Effector memory CD8-positive, alpha-beta T cell (primary cell): ENCODE measurements around the gene TOMM6.
A peak's percentile ranks its signal among the peaks of the same experiment; 100 is the strongest.

ENCODE experiments used
- ATAC-seq: fragments of 150-1000 bp; cut with Tn5 transposase; replicated peaks from 2 replicates; pipeline ENCODE4 v1.10.0; 2021; ENCODE audit warnings: mild to moderate bottlenecking, moderate library complexity
- DNase-seq, 3 experiments: peaks; one replicate each; pipeline ENCODE4 v3.0.0; 2021
- H3K27ac Mint-ChIP-seq, 2 donors: one replicate each; pipeline ENCODE4 v1.8.0; 2022; ENCODE audit warnings: mild to moderate bottlenecking in 2 of 2, mixed read lengths in 2 of 2, moderate library complexity in 2 of 2
- H3K27me3 Mint-ChIP-seq, 2 donors: one replicate each; pipeline ENCODE4 v1.8.0; 2022; ENCODE audit warnings: mixed read lengths in 2 of 2
- H3K36me3 Mint-ChIP-seq: one replicate; pipeline ENCODE4 v1.8.0; 2022; ENCODE audit warnings: mild to moderate bottlenecking, moderate library complexity, mixed read lengths; ENCODE audit not compliant: insufficient read depth
- H3K4me1 Mint-ChIP-seq, 2 donors: one replicate each; pipeline ENCODE4 v1.8.0; 2022; ENCODE audit warnings: low read depth in 2 of 2, mixed read lengths in 2 of 2
- H3K4me3 Mint-ChIP-seq, 2 donors: one replicate each; pipeline ENCODE4 v1.8.0; 2022; ENCODE audit warnings: mild to moderate bottlenecking in 2 of 2, mixed read lengths in 2 of 2, moderate library complexity in 2 of 2
- H3K9me3 Mint-ChIP-seq, 2 donors: one replicate each; pipeline ENCODE4 v1.8.0; 2022; ENCODE audit warnings: mixed read lengths in 2 of 2

The TOMM6 gene

GRCh38 chr6:41785254-41785653 lies 2.2 kb upstream of the TOMM6 start:
- no peak for ATAC-seq
- no peak for DNase-seq
- Mint-ChIP-seq H3K4me3 (peak overlapping the region; percentile 25 to 95), H3K36me3 (peaks cover 33% of the 10 kb centered on the region), H3K27me3 (peaks cover 0 to 8% of the 10 kb centered on the region in 2 donors), H3K4me1 (peaks cover 8 to 11% of the 10 kb centered on the region in 2 donors), H3K9me3 (no peaks in the 10 kb centered on the region), H3K27ac (no peak overlapping the region)

GRCh38 chr6:41785689-41786450 lies 1.6 kb upstream of the TOMM6 start:
- Mint-ChIP-seq H3K4me1 (peaks cover 8 to 12% of the 10 kb centered on the region in 2 donors), H3K4me3 (peak overlapping the region; percentile 94 to 95), H3K9me3 (no peaks in the 10 kb centered on the region), H3K27ac (no peak overlapping the region), H3K36me3 (peaks cover 39% of the 10 kb centered on the region), H3K27me3 (peaks cover 0 to 6% of the 10 kb centered on the region in 2 donors)
- no peak for DNase-seq
- no peak for ATAC-seq

- H3K27ac Mint-ChIP-seq, result peak overlapping the region; percentile 95 to 97
- no peaks in the 10 kb centered on the region for H3K27me3 Mint-ChIP-seq
- peak; percentile 86 to 89 (median 88) for DNase-seq
- H3K4me1 Mint-ChIP-seq, result peaks cover 3 to 7% of the 10 kb centered on the region in 2 donors
- no peaks in the 10 kb centered on the region for H3K9me3 Mint-ChIP-seq
- H3K36me3 Mint-ChIP-seq, result peaks cover 44% of the 10 kb centered on the region
- ATAC-seq, result peak; percentile 72
- H3K4me3 Mint-ChIP-seq, result peak overlapping the region; percentile 94 to 95
Observed at GRCh38 chr6:41786451-41787218, 859 bp upstream of the TOMM6 start.

GRCh38 chr6:41789390-41789724 lies 1.9 kb downstream of the TOMM6 start:
- DNase-seq (no peak), ATAC-seq (no peak)
- Mint-ChIP-seq H3K27me3 (no peaks in the 10 kb centered on the region), H3K27ac (peak overlapping the region in 1 of 2 donors; percentile 97), H3K4me3 (peak overlapping the region; percentile 94 to 95), H3K36me3 (peaks cover 53% of the 10 kb centered on the region), H3K4me1 (peaks cover 3 to 7% of the 10 kb centered on the region in 2 donors), H3K9me3 (no peaks in the 10 kb centered on the region)

- peaks cover 53% of the 10 kb centered on the region for H3K36me3 Mint-ChIP-seq
- peak overlapping the region; percentile 64 to 97 for H3K27ac Mint-ChIP-seq
- ATAC-seq (no peak), DNase-seq (no peak)
- H3K4me3 Mint-ChIP-seq, result no peak overlapping the region
- peaks cover 3 to 7% of the 10 kb centered on the region in 2 donors for H3K4me1 Mint-ChIP-seq
- no peaks in the 10 kb centered on the region for H3K27me3 Mint-ChIP-seq
- H3K9me3 Mint-ChIP-seq, result no peaks in the 10 kb centered on the region
Observed at GRCh38 chr6:41790045-41790444, 2.6 kb downstream of the TOMM6 start.

GRCh38 chr6:41791305-41791704 lies 3.8 kb downstream of the TOMM6 start:
- Mint-ChIP-seq H3K4me1 (peaks cover 3 to 7% of the 10 kb centered on the region in 2 donors), H3K4me3 (no peak overlapping the region), H3K9me3 (no peaks in the 10 kb centered on the region), H3K27ac (no peak overlapping the region), H3K27me3 (no peaks in the 10 kb centered on the region), H3K36me3 (peaks cover 53% of the 10 kb centered on the region)
- ATAC-seq, result no peak
- DNase-seq, result no peak

GRCh38 chr6:41791984-41792383 lies 4.5 kb downstream of the TOMM6 start:
- H3K4me1 Mint-ChIP-seq, result peaks cover 3 to 7% of the 10 kb centered on the region in 2 donors
- H3K9me3 Mint-ChIP-seq, result no peaks in the 10 kb centered on the region
- H3K4me3 Mint-ChIP-seq, result no peak overlapping the region
- peaks cover 51% of the 10 kb centered on the region for H3K36me3 Mint-ChIP-seq
- ATAC-seq (no peak), DNase-seq (no peak)
- H3K27ac Mint-ChIP-seq, result no peak overlapping the region
- H3K27me3 Mint-ChIP-seq, result no peaks in the 10 kb centered on the region

- H3K27ac Mint-ChIP-seq, result no peak overlapping the region
- no peaks in the 10 kb centered on the region for H3K4me1 Mint-ChIP-seq
- peaks cover 11% of the 10 kb centered on the region for H3K36me3 Mint-ChIP-seq
- DNase-seq (no peak), ATAC-seq (no peak)
- no peaks in the 10 kb centered on the region for H3K27me3 Mint-ChIP-seq
- H3K4me3 Mint-ChIP-seq, result no peak overlapping the region
- H3K9me3 Mint-ChIP-seq, result no peaks in the 10 kb centered on the region
Observed at GRCh38 chr6:41796474-41796873, 9.0 kb downstream of the TOMM6 start.

- Mint-ChIP-seq H3K9me3 (no peaks in the 10 kb centered on the region), H3K27me3 (no peaks in the 10 kb centered on the region), H3K27ac (no peak overlapping the region), H3K36me3 (no peaks in the 10 kb centered on the region), H3K4me1 (no peaks in the 10 kb centered on the region), H3K4me3 (no peak overlapping the region)
- ATAC-seq (no peak), DNase-seq (no peak)
Observed at GRCh38 chr6:41798901-41799558, 11.5 kb downstream of the TOMM6 start.

- no peaks in the 10 kb centered on the region for H3K4me1 Mint-ChIP-seq
- H3K27ac Mint-ChIP-seq, result no peak overlapping the region
- H3K36me3 Mint-ChIP-seq, result no peaks in the 10 kb centered on the region
Observed at GRCh38 chr6:41799559-41799911, 12.0 kb downstream of the TOMM6 start.

GRCh38 chr6:41801380-41801779 lies 13.9 kb downstream of the TOMM6 start:
- Mint-ChIP-seq H3K36me3 (no peaks in the 10 kb centered on the region), H3K27me3 (no peaks in the 10 kb centered on the region), H3K4me1 (no peaks in the 10 kb centered on the region), H3K27ac (no peak overlapping the region), H3K4me3 (no peak overlapping the region), H3K9me3 (no peaks in the 10 kb centered on the region)
- ATAC-seq (no peak), DNase-seq (no peak)

More at GRCh38 chr6:41799559-41799911, 12.0 kb downstream of the TOMM6 start:
- Mint-ChIP-seq H3K27me3 (no peaks in the 10 kb centered on the region), H3K9me3 (no peaks in the 10 kb centered on the region), H3K4me3 (no peak overlapping the region)
- DNase-seq (no peak), ATAC-seq (no peak)

GRCh38 chr6:41805830-41806774 lies 18.6 kb downstream of the TOMM6 start:
- Mint-ChIP-seq H3K27me3 (no peaks in the 10 kb centered on the region), H3K4me1 (no peaks in the 10 kb centered on the region), H3K27ac (no peak overlapping the region), H3K9me3 (no peaks in the 10 kb centered on the region), H3K4me3 (no peak overlapping the region), H3K36me3 (no peaks in the 10 kb centered on the region)
- ATAC-seq (no peak), DNase-seq (no peak)

- DNase-seq (no peak), ATAC-seq (no peak)
- Mint-ChIP-seq H3K4me3 (no peak overlapping the region), H3K9me3 (no peaks in the 10 kb centered on the region), H3K36me3 (no peaks in the 10 kb centered on the region), H3K27ac (no peak overlapping the region), H3K4me1 (no peaks in the 10 kb centered on the region), H3K27me3 (no peaks in the 10 kb centered on the region)
Observed at GRCh38 chr6:41811095-41811494, 23.6 kb downstream of the TOMM6 start.
